ENCODE measurements around the gene SLC51B.
A peak's percentile ranks its signal among the peaks of the same experiment; 100 is the strongest.
"Not testable (repeated sequence)": the region's sequence is repeated elsewhere in the genome, so short reads cannot be mapped to it uniquely, and the experiment has no call there.

Gene SLC51B

DNA sequence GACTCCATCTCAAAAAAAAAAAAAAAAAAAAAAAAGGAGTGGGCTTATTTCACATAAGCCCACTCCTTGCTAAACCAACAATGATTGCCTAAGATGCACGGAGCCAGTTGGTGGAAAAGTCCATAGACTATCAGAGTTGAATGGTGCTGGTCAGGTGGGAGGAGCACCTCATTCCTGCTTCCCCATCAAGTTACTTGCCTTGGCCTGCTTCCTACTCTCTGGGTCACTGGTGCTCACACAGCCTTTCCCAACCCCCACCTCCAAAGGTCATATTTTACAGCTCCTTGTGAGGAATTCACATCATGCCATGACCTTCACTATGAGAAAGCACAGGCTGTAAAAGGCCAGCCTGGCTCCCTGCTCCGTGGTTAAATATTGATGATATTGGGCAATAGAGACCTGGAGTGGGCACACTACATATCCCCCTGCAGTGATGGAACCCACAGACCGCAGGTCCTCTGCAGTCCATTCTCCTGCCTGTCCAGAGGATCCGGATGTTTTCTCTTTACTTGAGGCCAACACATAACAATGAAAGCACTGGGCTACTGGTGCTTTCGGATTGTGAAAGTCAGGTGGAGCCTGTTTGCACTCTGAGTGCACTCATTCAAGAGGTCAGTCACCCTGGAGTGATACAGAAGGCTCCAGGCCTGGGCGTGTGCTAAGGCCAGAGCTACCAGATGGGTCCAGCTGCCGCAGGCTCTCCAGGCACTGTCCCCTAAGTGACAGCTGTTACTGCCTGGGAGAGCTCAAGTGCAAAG, at the start of gene SLC51B:
Gene SLC51B (plus strand): TSS at position 664 of the 758 bp plus-strand sequence. CDS start 4,618 bp downstream, outside the sequence.
- DNase-seq (ENCODE audit: low spot score), result no peak

DNA sequence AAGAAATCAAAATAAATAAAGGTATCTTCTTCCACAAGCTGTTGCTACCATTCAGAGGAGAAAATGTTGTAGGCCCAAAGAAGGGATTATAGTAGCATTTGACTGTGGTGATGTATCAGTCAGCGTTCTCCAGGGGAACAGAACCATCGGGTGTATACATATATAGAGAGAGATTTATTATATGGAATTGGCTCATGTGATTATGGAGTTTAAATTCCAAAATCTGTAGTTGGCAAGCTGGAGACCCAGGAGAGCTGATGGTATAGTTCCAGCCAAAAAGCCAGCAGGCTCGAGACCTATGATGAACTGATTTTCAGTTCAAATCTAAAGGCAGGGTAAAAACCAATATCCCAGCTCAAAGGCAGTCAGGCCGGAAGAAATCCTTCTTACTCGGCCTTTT, 48.1 kb upstream of the SLC51B start:
- no peak for DNase-seq (ENCODE audit: low spot score)

DNA sequence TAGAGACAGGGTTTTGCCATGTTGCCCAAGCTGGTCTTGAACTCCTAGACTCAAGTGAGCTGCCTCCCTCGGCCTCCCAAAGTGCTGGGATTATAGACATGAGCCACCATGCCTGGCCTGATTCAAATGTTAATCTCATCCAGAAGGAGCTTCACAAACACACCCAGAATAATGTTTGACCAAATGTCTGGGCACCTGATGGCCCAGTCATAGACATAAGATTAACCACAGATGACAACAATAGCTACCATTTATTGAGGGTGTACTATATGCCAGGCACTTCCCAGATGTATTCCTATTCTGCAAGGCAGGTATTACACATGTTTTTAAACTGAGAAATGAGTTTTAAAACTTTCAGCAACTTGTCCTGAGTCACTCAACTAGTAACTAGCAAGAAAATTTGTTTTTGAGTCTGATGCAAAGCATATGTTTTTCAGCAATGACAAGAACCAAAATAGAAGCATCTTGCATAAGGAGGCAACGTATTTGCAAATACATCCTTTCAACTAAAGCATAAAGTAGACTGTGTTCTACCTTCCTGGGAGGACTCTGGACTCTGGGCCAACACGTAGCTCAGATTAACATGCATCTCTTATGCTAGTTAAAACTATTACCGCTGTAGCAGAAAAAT, 47.3 kb upstream of the SLC51B start:
- DNase-seq (ENCODE audit: low spot score), result no peak

DNA sequence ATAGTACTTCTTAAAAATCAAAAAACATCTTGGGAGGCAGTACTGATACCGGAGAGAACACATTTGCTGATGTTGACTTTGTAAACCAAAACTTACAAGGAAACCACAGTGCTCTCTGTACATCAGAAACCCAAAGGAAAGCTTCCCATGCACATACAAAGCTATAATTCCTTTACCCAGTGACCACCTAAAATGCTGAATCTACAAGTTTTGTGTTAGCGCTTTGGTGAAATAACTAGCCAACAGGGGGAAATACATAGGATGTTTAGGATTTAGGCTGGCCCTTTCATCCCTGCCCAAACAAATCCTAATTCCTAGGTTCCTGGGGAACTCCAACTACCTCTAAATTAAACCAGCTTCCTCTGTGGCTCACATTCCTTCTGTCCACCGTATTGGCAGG, 40.2 kb upstream of the SLC51B start:
- no peak for DNase-seq (ENCODE audit: low spot score)

DNA sequence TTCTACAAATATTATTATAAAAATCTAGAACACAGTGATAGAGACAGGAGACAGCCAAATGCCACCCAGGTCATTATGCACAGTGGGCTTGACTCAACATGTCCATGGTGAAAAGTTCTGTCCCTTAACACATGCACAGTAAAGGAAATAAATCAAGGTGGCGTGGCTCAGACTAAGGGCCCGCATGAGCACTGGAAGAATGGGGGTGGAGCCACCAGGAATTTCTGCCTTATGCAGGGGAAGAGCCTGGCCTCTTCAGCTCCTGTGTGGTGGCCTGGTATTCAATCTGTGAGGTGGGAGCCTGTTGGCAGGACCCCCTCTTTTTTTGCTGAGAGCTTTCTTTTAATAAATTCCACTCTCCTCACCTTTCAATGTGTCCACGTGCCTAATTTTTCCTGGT, 38.3 kb upstream of the SLC51B start:
- DNase-seq (ENCODE audit: low spot score), result no peak

- DNase-seq (ENCODE audit: low spot score), result no peak
These were observed 36.2 kb upstream of the SLC51B start for GRCh38 chr15:65008983-65009382.

DNA sequence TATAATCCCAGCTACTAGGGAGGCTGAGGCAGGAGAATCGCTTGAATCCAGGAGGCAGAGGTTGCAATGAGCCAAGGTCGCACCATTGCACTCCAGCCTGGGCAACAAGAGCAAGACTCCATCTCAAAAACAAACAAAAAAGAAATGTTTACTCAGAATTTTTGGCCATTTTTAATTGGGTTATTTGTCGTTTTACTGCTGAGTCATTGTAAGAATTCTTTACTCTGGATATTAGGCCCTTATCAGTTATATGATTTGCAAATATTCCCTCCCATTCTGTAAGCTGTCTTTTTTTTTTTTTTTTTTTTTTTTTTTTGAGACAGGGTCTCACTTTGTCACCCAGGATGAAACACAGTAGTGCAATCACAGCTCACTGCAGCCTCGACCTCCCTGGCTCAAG, 34.0 kb upstream of the SLC51B start:
- DNase-seq (ENCODE audit: low spot score), result not testable (repeated sequence)

DNA sequence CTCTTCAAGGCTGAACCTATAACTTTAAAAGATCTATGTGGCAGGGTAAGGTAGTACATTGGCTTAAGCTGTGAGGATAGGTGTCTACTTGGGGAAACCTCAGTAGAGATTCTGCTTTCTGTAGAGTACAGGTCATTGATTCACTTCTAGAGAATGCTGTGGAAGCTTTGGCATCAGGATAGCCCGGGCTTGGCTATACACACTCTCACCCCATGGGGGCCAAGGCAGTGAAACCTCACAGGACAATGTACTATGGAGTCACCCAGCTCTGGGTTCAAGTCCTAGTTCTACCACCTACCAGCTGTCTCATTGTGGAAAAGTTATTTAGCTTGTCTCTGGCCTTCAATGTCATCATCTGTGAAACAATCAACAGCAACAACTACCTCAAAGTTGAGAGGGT, 24.8 kb upstream of the SLC51B start:
- DNase-seq (ENCODE audit: low spot score), result no peak

DNA sequence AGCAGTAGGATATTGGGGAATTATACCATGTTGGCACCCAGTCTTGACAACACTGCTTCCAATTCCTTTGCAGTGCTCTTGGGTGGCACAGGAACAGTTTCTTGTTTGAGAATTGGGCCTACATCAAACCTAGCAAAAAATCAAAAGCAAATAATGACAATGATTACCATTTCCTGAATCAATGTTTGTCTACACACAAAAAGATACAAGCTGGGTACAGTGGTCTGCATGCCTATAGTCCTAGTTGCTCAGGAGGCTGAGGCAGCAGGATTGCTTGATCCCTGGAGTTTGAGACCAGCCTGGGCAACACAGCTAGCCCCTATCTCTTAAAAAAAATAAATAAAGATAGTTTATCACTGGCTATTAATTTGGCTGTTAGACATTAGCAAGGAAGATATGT, 23.7 kb upstream of the SLC51B start:
- DNase-seq (ENCODE audit: low spot score), result no peak

- DNase-seq (ENCODE audit: low spot score), result no peak
These were observed 18.4 kb upstream of the SLC51B start for GRCh38 chr15:65026756-65027155.

DNA sequence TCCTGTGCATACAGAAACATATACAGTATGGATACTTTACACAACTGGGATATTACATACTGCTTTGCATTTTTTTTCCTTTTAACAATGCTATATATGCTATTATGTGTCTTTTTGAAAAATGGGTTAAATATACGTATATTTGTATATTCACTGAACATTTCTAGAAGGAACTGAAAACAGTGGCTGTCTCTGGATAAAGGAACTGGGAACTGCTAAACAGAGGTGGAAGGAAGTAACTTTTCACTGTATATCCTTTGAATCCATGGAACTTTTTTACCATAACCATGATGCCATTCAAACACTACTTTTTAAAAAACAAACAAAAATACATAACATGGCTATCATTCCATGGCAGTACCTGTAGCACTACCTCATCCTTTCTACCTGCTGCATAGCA, 17.6 kb upstream of the SLC51B start:
- no peak for DNase-seq (ENCODE audit: low spot score)

- no peak for DNase-seq (ENCODE audit: low spot score)
These were observed 16.8 kb upstream of the SLC51B start for GRCh38 chr15:65028338-65028737.

GRCh38 chr15:65028921-65029735, 16.1 kb upstream of the SLC51B start, which contains the start of gene MTFMT:
Gene MTFMT, minus strand, starts transcription at chr15:65029639. Its CDS starts 26 bp downstream, at chr15:65029613.
- peak; percentile 87 for DNase-seq (ENCODE audit: low spot score)

DNA sequence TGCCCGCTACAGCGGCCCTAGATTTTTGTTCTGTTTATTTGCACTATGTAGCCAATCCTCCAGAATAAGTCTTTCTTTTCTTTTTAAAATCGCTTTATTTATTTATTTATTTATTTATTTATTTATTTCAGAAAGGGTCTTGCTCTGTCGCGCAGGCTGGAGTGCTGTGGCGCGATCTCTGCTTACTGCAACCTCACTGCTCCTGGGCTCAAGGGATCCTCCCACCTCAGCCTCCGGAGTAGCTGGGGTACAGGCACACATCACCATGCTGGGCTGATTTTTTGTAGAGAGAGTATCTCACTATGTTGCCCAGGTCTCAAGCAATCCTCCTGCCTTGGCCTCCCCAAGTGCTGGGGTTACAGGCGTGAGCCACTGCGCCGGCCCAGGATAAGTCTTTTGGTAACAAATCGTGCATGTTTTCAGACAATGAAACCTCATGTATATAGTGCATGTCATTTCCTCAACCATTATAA, 15.4 kb upstream of the SLC51B start:
- DNase-seq (ENCODE audit: low spot score), result no peak

- DNase-seq (ENCODE audit: low spot score), result peak; percentile 40
These were observed 12.2 kb upstream of the SLC51B start for GRCh38 chr15:65032801-65033537.

DNA sequence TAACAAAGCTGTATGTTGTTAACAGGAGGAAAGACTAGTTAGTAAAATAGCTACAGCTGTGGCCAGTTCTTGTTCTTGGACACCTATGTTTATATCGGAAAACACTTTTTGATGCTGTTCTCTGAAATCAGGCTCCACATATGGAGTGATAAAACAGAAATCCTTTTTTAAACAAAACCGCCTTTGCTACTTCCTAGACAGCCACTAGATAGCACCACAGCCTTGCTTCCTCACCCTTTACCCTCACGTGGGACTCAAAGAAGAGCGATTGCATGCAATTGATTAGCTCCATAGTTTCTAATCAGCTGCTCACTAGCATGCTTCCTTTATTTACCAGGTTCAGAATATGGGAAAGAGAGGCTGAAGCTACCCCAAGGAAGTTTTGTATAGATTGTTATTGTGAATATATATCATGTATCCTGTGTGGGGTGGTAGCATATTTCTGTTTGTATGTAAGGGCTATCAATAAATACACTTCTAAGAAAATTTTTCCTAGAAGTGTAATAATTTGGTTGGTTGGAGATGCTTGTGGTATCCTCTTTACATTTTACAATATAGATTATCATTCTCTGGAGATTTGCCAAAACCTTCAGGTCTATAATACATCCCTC, 11.4 kb upstream of the SLC51B start:
- DNase-seq (ENCODE audit: low spot score), result peak; percentile 17

DNA sequence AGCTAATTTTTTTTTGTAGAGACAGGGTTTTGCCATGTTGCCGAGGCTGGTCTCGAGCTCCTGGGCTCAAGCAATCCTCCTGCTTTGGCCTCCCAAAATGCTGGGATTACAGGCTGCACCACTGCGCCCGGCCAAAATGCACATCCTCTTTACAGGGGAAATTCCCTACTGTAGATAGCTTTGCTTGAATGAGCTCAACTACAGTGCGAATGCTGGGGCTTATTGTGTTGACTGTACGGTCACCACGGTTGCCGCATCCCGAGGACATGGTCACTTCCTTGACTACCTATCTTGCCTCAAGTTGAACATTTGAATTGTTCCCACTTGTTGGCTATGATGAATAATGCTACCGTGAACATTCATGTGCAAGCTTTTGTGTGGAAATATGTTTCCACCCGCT, 10.5 kb upstream of the SLC51B start:
- DNase-seq (ENCODE audit: low spot score), result no peak

DNA sequence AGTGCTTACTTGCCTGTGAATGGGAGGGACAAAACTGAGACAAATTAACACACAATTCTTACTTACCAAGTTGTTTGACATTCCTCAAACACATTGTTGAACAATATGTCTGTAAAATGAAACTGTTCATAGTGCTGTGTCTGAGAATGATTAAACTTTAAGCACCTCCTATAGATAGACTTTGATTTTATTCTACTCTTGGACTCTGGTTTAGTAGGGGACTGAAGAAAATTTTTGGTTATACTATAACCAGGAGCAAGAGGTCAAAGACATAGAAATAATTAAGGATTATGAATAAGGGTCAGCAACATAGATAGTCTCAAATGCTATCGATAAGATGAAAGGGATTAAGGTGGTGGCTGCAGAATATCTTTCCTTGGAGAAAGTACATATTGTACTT, 7.9 kb upstream of the SLC51B start:
- no peak for DNase-seq (ENCODE audit: low spot score)

DNA sequence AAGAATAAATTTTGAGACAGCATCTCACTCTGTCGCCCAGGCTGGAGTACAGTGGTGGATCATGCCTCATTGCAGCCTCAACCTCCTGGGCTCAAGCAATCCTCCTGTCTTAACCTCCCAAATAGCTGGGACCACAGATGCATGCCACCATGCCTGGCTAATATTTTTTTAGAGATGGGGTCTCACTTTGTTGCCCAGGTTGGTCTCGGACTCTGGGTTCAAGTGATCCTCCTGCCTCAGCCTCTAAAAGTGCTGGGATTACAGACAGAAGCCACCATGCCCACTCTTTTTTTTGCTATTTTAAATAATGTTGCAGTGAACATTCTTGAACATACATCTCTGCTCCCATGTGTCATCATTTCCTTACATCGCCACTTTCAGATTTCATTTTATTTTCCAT, 6.8 kb upstream of the SLC51B start:
- no peak for DNase-seq (ENCODE audit: low spot score)

DNA sequence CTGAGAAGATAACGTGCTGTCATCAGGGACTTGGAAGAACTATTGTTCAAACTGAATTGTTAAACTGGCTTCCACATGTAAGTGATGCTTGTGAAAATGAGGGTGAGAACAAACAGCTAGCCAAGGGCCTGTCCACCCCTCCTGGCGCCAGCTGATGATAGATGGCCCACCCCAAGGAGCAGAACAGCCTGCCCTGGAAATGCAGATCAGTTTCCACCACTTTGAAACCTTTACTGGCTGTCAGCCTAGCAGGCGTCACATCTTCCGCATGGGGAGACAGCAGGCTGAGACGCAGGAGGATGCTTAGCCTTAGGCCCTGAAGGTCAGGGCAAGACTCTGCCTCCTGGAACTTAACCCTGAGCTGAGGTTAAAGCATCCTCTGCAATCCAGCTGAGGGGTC, 6.4 kb upstream of the SLC51B start:
- DNase-seq (ENCODE audit: low spot score), result no peak

- DNase-seq (ENCODE audit: low spot score), result no peak
These were observed 4.7 kb upstream of the SLC51B start for GRCh38 chr15:65040461-65040860.

- no peak for DNase-seq (ENCODE audit: low spot score)
These were observed 3.4 kb upstream of the SLC51B start for GRCh38 chr15:65041787-65042186.
